Stimulated activated CD4-positive, alpha-beta T cell treated with anti-CD3 and anti-CD28 coated beads, Interleukin-4, amount 100 ng/mL, for 4 hours (primary cell): ENCODE data around the gene SETD5.

Experiments used
- DNase-seq, 2 experiments: peaks; one replicate each; pipeline ENCODE4 v3.0.0-alpha.2; 2020

The SETD5 gene

DNA sequence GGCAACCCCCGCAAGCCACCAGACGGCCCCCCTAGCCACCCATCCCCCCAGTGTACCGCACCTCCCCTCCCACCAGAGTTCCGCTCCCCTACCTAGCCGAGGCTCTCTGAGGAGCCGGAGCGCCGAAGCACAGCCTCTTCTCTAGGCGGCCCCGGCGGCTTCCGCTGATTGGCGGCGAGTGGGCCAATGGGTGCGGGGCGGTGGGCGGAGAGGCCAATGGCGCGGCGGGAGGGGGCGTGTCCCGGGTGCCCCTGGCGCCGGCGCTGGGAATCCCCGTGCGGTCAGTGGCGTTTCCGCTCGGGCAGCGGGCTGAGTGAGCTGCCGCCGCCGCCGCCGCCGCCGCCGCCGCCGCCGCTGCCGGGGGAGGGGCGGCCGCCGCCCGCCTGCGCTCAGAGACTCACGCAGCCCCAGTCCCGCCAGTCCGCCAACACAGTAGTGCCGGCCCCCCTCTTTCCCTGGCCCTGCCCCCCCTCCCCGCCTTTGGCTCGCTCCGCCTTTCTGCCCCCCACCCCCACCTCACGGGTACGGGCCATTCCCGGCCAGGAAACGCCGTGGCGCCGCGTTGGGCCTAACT is at the start of gene SETD5:
TSS of gene SETD5 (plus strand) at position 284 of the 574 bp plus-strand sequence. CDS start 31,324 bp downstream, outside the sequence.
- DNase-seq = peak; percentile 99 to 100

DNA sequence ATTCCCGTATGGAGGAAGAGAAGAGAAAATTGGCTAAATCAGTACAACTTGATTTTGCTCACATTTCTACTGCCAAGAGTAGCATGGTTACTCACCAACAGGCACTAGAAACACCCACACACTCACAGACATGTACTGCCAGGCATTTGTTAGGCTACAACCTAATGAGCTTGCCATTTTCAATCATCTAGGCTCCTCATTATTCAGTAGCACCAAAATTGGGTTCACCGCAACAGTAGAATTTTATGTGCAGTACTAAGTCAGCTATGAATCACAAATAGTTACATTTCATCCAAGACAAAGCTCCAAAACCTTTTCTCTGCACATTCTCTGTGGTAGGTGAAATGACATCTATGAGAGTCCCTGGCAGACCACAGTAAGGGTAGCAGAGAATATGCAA is 49.5 kb upstream of the SETD5 start:
- DNase-seq = no peak

- DNase-seq = no peak
These were observed 47.9 kb upstream of the SETD5 start for GRCh38 chr3:9349321-9350117.

GRCh38 chr3:9351709-9352126 is 45.7 kb upstream of the SETD5 start:
- no peak for DNase-seq

DNA sequence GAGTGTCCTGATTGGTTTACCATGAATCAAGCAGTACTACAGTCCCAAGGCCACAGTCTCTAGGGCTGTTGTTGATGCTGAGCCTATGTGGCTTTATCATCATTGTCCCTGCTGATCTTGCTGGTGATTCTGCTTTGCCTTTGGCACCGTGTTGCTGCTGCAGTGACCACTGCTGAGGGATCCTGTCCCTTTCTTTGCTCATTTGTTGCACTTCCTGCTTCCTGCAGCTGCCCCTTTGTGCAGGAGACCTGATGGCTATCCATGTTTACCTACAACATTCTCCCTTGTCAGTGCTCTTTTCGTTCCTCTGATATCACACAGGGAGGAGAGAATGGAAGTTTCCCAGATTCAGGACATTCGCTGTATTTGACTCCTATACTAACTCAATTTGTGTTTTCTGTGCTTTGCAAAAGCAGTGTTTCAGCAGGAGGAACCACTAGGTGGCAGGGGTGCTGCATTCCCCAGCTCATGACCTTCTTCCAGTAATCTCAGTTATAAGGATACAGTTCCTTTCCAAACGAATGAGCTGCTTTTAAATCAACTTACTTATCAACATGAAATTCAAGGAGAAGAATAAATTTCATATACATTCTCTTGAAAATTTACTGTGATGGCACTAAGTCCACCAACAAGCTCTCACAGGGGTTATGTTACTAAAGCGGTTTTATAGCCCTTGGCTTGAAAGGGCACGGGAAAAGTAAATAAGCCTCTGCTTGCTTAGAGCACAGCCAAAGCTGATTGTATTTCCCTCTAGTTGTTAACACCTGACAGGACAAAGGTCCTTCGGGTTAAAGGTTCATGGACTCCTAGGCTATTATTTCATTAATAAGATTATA is 44.3 kb upstream of the SETD5 start:
- DNase-seq = peak; percentile 41 to 46

- no peak for DNase-seq
These were observed 35.6 kb upstream of the SETD5 start for GRCh38 chr3:9361691-9362388.

GRCh38 chr3:9362731-9363530 is 34.5 kb upstream of the SETD5 start, which contains the start of gene THUMPD3:
Gene THUMPD3, plus strand, starts transcription at chr3:9363054. Its CDS starts 2,015 bp downstream, at chr3:9365069.
- DNase-seq = peak; percentile 90 to 91

- no peak for DNase-seq
These were observed 27.9 kb upstream of the SETD5 start for GRCh38 chr3:9369508-9369907.

DNA sequence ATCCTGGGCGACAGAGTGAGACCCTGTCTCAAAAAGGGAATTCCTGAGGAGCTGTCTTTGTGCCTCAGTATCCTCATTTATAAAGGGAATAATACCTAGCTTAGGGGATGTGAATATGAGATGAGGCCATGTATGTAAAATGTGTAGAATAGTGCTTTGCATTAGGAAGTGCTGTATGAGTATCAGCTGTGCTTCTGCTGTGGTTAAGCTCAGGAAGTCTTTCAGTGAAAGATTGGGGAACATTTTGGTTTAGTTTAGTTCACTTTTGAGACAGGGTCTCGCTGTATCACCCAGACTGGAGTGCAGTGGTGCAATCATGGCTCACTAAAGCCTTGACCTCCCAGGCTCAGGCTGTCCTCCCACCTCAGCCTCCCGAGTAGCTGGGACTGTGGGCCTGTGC is 23.9 kb upstream of the SETD5 start:
- no peak for DNase-seq

DNA sequence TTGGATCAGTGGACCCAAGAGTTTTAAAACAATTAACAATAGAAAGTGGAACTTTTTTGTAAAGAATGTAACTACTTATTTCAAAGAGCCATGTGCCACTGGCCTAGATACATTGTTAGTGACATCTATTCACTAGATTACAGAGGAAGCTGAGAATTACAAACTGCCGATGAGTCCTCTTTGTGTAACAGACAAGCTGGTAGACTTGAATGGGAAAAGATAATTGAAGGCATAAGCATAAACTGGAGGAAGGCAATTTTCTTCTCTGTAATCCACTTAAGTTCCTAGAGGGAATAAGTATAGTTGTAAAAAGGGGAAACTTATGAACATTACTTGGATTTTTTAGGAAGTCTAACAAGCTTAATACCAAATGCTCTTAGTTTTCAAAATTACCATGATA is 19.4 kb upstream of the SETD5 start:
- DNase-seq = no peak

DNA sequence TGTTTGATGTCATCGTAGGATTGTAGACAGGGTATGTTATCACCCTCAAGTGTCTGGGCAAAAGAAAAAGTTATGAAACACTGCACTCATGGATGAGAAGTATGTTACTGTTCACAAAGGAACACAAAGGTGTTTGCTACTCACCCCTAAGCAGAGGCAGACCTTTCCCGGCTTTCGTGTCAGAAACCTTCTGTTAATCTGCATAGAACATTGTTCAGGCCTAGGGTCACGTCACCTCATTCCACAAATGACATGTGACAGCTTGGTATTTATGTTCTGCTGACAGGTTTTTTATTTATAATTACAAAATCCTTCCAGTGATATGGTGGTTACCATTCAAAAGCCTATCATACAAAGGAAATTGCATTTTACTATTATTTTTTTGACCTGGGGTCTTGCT is 18.1 kb upstream of the SETD5 start:
- DNase-seq = no peak

GRCh38 chr3:9380014-9380413 is 17.4 kb upstream of the SETD5 start:
- DNase-seq = no peak

GRCh38 chr3:9384141-9384828 is 13.1 kb upstream of the SETD5 start:
- DNase-seq = no peak

GRCh38 chr3:9385187-9386077 is 12.0 kb upstream of the SETD5 start:
- no peak for DNase-seq

DNA sequence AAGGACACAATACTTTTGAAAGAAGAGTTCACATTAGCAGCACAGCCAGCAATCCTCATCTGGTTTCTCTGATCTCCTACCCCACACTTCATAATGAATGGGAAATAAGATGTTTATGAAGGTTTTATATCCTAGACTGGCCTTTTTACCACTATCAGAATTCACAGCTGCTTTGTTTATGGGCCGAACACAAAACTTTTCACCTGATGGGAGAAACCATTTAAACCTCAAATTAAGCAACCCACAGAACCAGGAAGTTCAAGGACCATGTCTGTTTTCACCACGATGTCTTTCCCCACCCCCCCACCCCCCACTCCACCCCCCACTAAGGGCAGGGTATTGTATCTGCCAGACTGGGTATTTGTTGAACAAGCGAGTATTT is 11.3 kb upstream of the SETD5 start:
- no peak for DNase-seq

DNA sequence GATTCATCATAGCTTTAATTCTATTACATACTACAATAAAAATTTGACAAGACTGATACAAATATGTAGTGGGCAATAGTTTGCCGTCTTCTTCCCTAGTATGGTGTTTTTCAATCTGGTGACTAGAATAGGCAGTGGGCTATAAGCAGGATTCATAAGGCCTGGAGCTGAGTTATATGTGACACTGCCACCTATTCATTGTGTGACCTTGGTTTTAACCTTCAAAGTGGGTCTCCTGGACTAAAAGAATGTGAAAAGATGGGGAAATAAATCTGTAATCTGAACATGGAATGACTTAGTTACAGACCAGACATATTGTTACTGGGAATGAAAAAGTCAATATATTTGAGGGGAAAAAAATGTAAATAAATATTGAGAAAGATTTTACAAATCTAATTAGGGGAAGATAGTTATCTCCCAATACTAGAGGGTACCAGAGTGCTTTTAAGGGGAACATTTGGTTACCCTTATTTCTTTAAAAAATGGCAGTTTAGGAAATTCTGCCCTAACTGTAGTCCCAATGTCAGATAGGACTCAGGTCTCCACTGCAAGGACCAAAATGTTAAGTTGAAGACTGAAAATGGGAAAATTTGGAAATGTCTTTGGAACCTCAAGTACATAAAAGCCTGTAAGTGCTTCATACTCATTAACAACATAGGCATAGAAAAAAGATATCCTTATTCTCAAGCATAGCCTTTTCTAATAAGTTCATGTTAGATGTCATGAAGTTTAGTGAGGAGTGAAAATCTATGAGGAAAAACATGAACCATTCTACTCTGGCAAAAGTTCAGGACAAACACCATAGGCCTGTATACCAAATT is 10.7 kb upstream of the SETD5 start:
- DNase-seq = no peak

GRCh38 chr3:9387322-9387655 is 10.1 kb upstream of the SETD5 start:
- no peak for DNase-seq

DNA sequence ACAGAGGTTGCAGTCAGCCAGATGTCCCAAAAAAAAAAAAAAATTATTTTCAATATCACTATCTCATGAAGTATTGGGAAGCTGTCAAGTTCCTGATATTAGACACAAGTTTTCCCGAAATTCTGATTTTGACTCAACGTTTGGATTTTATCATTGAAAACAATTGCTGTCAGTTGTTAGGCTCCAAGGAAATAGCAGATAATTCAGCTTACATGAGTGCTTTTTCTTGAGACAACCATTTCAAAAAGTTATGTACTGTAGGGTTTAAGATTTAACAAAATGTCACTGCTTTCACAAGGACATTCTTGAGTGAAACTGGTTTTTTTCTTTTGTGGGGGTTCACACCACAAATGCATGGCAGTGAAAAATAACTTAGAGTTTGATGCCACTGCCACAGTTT is 9.3 kb upstream of the SETD5 start:
- DNase-seq = no peak

DNA sequence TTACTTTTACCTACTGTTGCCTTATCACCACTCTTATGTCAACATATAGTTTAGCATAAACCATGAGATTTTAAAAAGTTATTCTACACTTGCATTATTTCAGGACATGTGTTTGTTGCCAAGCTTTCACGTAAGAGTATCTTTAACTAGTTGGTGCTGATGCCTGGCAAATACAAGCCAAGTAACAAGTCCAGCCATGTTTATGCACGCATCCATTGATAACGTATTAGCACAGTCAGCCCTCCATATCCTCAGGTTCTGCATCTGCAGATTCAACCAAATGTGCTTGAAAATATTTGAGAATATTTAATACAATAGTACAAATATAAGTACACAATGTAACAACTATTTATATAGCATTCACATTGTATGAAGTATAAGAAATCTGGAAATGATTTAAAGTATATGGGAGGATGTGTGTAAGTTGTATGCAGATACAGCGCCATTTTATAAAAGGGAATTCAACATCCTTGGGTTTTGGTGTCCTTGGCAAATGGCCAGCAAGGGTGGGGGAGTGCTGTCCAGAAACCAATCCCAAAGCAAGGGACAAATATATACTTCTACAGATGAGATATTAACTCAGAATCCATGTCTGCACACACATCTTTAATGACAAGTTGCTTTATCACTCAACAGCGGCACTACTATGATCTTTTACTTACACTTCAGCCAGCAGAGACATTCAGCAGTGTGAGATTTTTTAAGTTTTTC is 8.7 kb upstream of the SETD5 start:
- no peak for DNase-seq
